HEK293 (cell line): ENCODE results near the gene CMIP.

ENCODE experiments used
- CTCF ChIP-seq: fragments of 450-650 bp; formaldehyde crosslinking; IDR thresholded peaks from 2 replicates; pipeline ENCODE4 v1.5.1; 2016; ENCODE audit warnings: missing biosample characterization, missing genetic modification characterization
- ZNF138 ChIP-seq: fragments of 450-650 bp; formaldehyde crosslinking; IDR thresholded peaks from 2 replicates; pipeline ENCODE4 v1.5.1; 2016; ENCODE audit warnings: missing biosample characterization, missing genetic modification characterization, borderline replicate concordance

- TF ChIP-seq CTCF (tag by site-specific recombination) (no peak), ZNF138 (tag by site-specific recombination) (no peak)
Measured at GRCh38 chr16:81641395-81642106, 196.9 kb downstream of the CMIP start.
